ENCODE measurements around the gene USF2. TPM values are rescaled to one million over a fixed set of nuclear protein-coding genes. Genes with fewer than 3 reads are reported as not detected.

Gene USF2
- polyA plus RNA-seq, 1 donor (not counting 4 experiments of a cell fraction or from before 2014, with no cell fraction given): 53.8 TPM

DNA sequence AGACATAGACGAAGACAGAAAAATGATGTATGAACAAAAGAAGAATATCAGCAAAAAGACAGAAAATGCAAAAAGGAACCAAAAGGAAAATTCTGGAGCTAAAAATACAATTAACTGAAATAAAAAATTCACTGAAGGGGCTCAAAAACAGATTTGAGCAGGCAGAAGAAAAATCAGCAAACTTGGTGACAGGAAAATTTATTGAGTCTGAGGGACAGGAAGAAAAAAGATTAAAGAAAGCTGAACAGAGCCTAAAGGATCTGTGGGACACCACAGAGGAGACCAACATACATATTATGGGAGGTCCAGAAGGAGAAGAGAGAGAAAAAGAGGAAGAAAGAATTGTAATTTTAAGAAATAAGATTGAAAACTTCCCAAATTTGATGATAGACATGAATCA is 27.3 kb upstream of the USF2 start:
- Histone ChIP-seq H3K4me2 (ENCODE audit: control insufficient read depth, extremely low read depth, insufficient read depth, low read depth, low read length) (no peak overlapping the region), H3K27ac (ENCODE audit: control insufficient read depth, insufficient read depth, low read length) (no peak overlapping the region), H4K20me1 (ENCODE audit: control insufficient read depth, extremely low read depth, insufficient read depth, low read length) (no peaks in the 10 kb centered on the region), H3K27me3 (ENCODE audit: control insufficient read depth, extremely low read depth, insufficient read depth, low read length) (no peaks in the 10 kb centered on the region), H3K9ac (ENCODE audit: control insufficient read depth, extremely low read depth, insufficient read depth, low read length) (no peak overlapping the region), H3K4me1 (ENCODE audit: control insufficient read depth, extremely low read depth, insufficient read depth, low read length) (no peaks in the 10 kb centered on the region), H3K79me2 (ENCODE audit: control insufficient read depth, insufficient read depth, low read length) (no peaks in the 10 kb centered on the region), H3K9me1 (ENCODE audit: control insufficient read depth, extremely low read depth, insufficient read depth, low read length) (no peaks in the 10 kb centered on the region), H3K36me3 (ENCODE audit: control insufficient read depth in 2 of 2, extremely low read depth in 1 of 2, insufficient read depth in 2 of 2, low read length in 2 of 2) (no peaks in the 10 kb centered on the region), H3K4me3 (ENCODE audit: control insufficient read depth in 2 of 3, extremely low read depth in 1 of 3, insufficient read depth in 2 of 3, low read depth in 1 of 3, low read length in 3 of 3) (no peak overlapping the region), H3K9me3 (ENCODE audit: control insufficient read depth, low read depth, low read length) (no peaks in the 10 kb centered on the region), H2AFZ (ENCODE audit: control insufficient read depth, low read length) (no peak overlapping the region)
- dilution Hi-C loops (cut with MboI; ENCODE audit: extremely low pct_ligation_motif_present, low sequenced_read_pairs): no loop called here
- FAIRE-seq (no peak), DNase-seq (ENCODE audit: low read depth, low spot score) (no peak)
- no peak for TF ChIP-seq EZH2 (IDR thresholded peaks at IDR 0.05; ENCODE audit: low read length)
- TF ChIP-seq, protein P1, sequence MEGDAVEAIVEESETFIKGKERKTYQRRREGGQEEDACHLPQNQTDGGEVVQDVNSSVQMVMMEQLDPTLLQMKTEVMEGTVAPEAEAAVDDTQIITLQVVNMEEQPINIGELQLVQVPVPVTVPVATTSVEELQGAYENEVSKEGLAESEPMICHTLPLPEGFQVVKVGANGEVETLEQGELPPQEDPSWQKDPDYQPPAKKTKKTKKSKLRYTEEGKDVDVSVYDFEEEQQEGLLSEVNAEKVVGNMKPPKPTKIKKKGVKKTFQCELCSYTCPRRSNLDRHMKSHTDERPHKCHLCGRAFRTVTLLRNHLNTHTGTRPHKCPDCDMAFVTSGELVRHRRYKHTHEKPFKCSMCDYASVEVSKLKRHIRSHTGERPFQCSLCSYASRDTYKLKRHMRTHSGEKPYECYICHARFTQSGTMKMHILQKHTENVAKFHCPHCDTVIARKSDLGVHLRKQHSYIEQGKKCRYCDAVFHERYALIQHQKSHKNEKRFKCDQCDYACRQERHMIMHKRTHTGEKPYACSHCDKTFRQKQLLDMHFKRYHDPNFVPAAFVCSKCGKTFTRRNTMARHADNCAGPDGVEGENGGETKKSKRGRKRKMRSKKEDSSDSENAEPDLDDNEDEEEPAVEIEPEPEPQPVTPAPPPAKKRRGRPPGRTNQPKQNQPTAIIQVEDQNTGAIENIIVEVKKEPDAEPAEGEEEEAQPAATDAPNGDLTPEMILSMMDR (optimal IDR thresholded peaks at IDR 0.05 in 1 of 3, IDR thresholded peaks at IDR 0.05 in 1 of 3, conservative IDR thresholded peaks at IDR 0.05 in 1 of 3; ENCODE audit: extremely low read depth in 1 of 3, insufficient read depth in 2 of 3, low read length in 3 of 3): no peak

DNA sequence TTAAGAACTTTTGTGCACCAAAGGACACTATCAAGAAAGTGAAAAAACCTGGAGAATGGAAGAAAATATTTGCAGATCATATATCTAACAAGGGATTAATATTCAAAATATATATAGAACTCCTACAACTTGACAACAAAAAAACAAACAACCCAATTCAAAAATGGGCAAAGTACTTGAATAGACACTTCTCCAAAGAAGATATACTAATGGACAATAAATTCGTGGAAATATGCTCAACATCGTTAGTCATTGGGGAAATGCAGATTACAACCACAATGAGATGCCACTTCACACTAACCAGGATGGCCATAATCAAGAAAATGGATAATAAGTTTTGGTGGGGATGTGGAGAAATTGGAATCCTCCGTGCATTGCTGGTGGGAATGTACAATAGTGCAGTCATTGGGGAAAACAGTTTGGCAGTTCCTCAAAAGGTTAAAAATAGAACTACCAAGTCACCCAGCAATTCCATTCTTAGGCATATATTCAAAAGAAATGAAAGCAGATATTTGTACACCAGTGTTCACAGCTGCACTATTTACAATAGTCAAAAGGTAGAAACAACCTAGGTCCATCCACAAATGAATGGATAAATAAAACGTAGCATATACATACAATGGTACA is 22.2 kb upstream of the USF2 start:
- no peak overlapping the region for H3K27ac ChIP-seq (ENCODE audit: control insufficient read depth, insufficient read depth, low read length)
- peaks cover 28% of the 10 kb centered on the region for H3K79me2 ChIP-seq (ENCODE audit: control insufficient read depth, insufficient read depth, low read length)
- peaks cover 13% of the 10 kb centered on the region for H3K4me1 ChIP-seq (ENCODE audit: control insufficient read depth, extremely low read depth, insufficient read depth, low read length)
- peaks cover 2% of the 10 kb centered on the region for H4K20me1 ChIP-seq (ENCODE audit: control insufficient read depth, extremely low read depth, insufficient read depth, low read length)
- no peaks in the 10 kb centered on the region for H3K9me3 ChIP-seq (ENCODE audit: control insufficient read depth, low read depth, low read length)
- peaks cover 4 to 5% of the 10 kb centered on the region in 2 experiments for H3K36me3 ChIP-seq (ENCODE audit: control insufficient read depth in 2 of 2, extremely low read depth in 1 of 2, insufficient read depth in 2 of 2, low read length in 2 of 2)
- no peak for DNase-seq (ENCODE audit: low read depth, low spot score)
- H3K9ac ChIP-seq (ENCODE audit: control insufficient read depth, extremely low read depth, insufficient read depth, low read length): no peak overlapping the region
- H2AFZ ChIP-seq (ENCODE audit: control insufficient read depth, low read length): no peak overlapping the region
- no peaks in the 10 kb centered on the region for H3K27me3 ChIP-seq (ENCODE audit: control insufficient read depth, extremely low read depth, insufficient read depth, low read length)
- H3K4me3 ChIP-seq (ENCODE audit: control insufficient read depth in 2 of 3, extremely low read depth in 1 of 3, insufficient read depth in 2 of 3, low read depth in 1 of 3, low read length in 3 of 3): no peak overlapping the region
- H3K4me2 ChIP-seq (ENCODE audit: control insufficient read depth, extremely low read depth, insufficient read depth, low read depth, low read length): no peak overlapping the region
- dilution Hi-C loops (cut with MboI; ENCODE audit: extremely low pct_ligation_motif_present, low sequenced_read_pairs): no loop called here
- FAIRE-seq: no peak
- no peaks in the 10 kb centered on the region for H3K9me1 ChIP-seq (ENCODE audit: control insufficient read depth, extremely low read depth, insufficient read depth, low read length)
- TF ChIP-seq, protein P1 (optimal IDR thresholded peaks at IDR 0.05 in 1 of 3, IDR thresholded peaks at IDR 0.05 in 1 of 3, conservative IDR thresholded peaks at IDR 0.05 in 1 of 3; ENCODE audit: extremely low read depth in 1 of 3, insufficient read depth in 2 of 3, low read length in 3 of 3): no peak
- no peak for TF ChIP-seq EZH2 (IDR thresholded peaks at IDR 0.05; ENCODE audit: low read length)

Data from keratinocyte (primary cell).